GM12891 (cell line): ENCODE results near the gene ANKLE2.

Source experiments
- DNase-seq: peaks from one replicate; pipeline ENCODE4 v3.0.0; 2011; ENCODE audit warnings: low spot score; ENCODE audit not compliant: insufficient read length
- FAIRE-seq: peaks from 2 replicates; lab custom pipeline; 2011; peaks lifted over from hg19 to GRCh38; lab: Jason Lieb, UNC
- PAX5 ChIP-seq: IDR thresholded peaks from 2 replicates; pipeline ENCODE4 v1.6.1; 2011; ENCODE audit warnings: low read length, moderate library complexity, mild to moderate bottlenecking; ENCODE audit not compliant: insufficient read depth, severe bottlenecking
- POLR2A ChIP-seq: IDR thresholded peaks from 2 replicates; pipeline ENCODE4 v1.6.1; 2011; ENCODE audit warnings: low read depth, low read length, control low read depth
- POLR2AphosphoS5 ChIP-seq: IDR thresholded peaks from 2 replicates; pipeline ENCODE4 v1.6.1; 2011; ENCODE audit warnings: low read depth, low read length, control low read depth
- POU2F2 ChIP-seq: IDR thresholded peaks from 2 replicates; pipeline ENCODE4 v1.6.1; 2011; ENCODE audit warnings: low read depth, mild to moderate bottlenecking, control low read depth, low read length, moderate library complexity
- SPI1 ChIP-seq: IDR thresholded peaks from 2 replicates; pipeline ENCODE4 v1.6.1; 2011; ENCODE audit warnings: low read depth, low read length, control low read depth
- TAF1 ChIP-seq: IDR thresholded peaks from 2 replicates; pipeline ENCODE4 v1.6.1; 2011; ENCODE audit warnings: low read depth, low read length, control low read depth

ANKLE2 gene

GRCh38 chr12:132716356-132716755 is 45.3 kb downstream of the ANKLE2 start:
- TF ChIP-seq POLR2A (no peak), SPI1 (no peak), POLR2AphosphoS5 (no peak), TAF1 (no peak), POU2F2 (no peak), PAX5 (no peak)
- FAIRE-seq: no peak
- DNase-seq: no peak

DNA sequence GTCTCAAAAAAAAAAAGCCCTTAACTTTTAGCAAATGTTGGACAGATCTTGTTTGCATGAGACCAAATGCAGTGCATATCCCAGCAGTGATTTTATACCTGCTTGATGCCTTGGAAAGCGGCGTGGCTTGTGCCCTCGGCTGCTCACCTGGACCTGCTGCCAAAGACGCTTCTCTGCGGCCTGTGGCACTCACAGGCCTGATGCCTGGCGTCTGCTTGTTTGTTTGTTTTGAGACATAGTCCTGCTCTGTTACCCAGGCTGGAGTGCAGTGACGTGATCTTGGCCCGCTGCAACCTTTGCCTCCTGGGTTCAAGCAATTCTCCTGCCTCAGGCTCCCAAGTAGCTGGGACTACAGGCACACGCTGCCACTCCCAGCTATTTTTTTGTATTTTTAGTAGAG is 45.8 kb downstream of the ANKLE2 start:
- TF ChIP-seq POU2F2 (no peak), POLR2A (no peak), POLR2AphosphoS5 (no peak), SPI1 (no peak), TAF1 (no peak), PAX5 (no peak)
- FAIRE-seq (no peak), DNase-seq (no peak)

- FAIRE-seq (no peak), DNase-seq (no peak)
- TF ChIP-seq PAX5 (no peak), POU2F2 (no peak), POLR2AphosphoS5 (no peak), TAF1 (no peak), SPI1 (no peak), POLR2A (no peak)
Observed at GRCh38 chr12:132713123-132713522, 48.5 kb downstream of the ANKLE2 start.

- FAIRE-seq: no peak
- no peak for DNase-seq
- TF ChIP-seq PAX5 (no peak), POU2F2 (no peak), TAF1 (no peak), POLR2A (no peak), POLR2AphosphoS5 (no peak), SPI1 (no peak)
Observed at GRCh38 chr12:132711080-132711843, 50.4 kb downstream of the ANKLE2 start.

- TF ChIP-seq POLR2AphosphoS5 (peak; percentile 79), PAX5 (peak; percentile 89), SPI1 (peak; percentile 53; the same call in 1 of the 2 replicates), POU2F2 (no peak; the same call in 1 of the 2 replicates), TAF1 (no peak), POLR2A (peak; percentile 79)
- FAIRE-seq: peak; percentile 99
- peak; percentile 94 for DNase-seq
Observed at GRCh38 chr12:132710405-132711079, 51.1 kb downstream of the ANKLE2 start, which contains the start of gene PGAM5. TSS of gene PGAM5 (plus strand) at chr12:132710842. CDS start at chr12:132710877, 35 bp downstream.

GRCh38 chr12:132710043-132710404 is 51.6 kb downstream of the ANKLE2 start:
- no peak for TF ChIP-seq POU2F2
- TF ChIP-seq SPI1: no peak
- TF ChIP-seq PAX5: no peak
- TF ChIP-seq POLR2AphosphoS5: no peak; the same call in none of the 2 replicates
- no peak for TF ChIP-seq POLR2A
- no peak for TF ChIP-seq TAF1
- DNase-seq (no peak), FAIRE-seq (no peak)

GRCh38 chr12:132708150-132708549 is 53.5 kb downstream of the ANKLE2 start:
- no peak for TF ChIP-seq POLR2AphosphoS5
- no peak for TF ChIP-seq POLR2A
- no peak for TF ChIP-seq TAF1
- TF ChIP-seq POU2F2: no peak
- TF ChIP-seq SPI1: no peak
- no peak for TF ChIP-seq PAX5
- DNase-seq (no peak), FAIRE-seq (no peak)

- FAIRE-seq (peak; percentile 55), DNase-seq (no peak)
- no peak for TF ChIP-seq PAX5
- no peak for TF ChIP-seq POLR2AphosphoS5
- TF ChIP-seq SPI1: no peak
- no peak for TF ChIP-seq TAF1
- TF ChIP-seq POU2F2: no peak
- no peak for TF ChIP-seq POLR2A
Observed at GRCh38 chr12:132707241-132707640, 54.4 kb downstream of the ANKLE2 start.

DNA sequence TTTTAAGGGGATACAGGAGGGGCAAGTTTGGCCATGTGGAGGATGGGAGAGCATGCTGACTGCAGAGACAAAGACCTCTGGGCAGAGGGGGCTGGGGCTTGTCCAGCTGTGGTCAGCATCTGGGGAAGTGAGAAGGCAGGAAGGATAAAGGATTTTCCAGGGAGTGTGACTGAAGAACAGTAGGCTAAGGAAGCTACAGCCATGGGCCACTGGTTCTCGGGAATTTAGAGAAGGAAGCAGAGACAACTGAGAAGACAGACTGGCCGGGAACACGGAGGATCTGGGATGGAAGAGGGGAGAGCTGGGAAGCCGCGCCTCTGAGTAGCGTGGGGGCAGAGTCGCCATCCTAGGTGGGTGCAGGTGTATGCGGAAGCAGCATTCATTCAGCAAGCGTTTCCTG is 58.0 kb downstream of the ANKLE2 start:
- no peak for TF ChIP-seq POLR2A
- FAIRE-seq (no peak), DNase-seq (no peak)

- DNase-seq (no peak), FAIRE-seq (no peak)
- TF ChIP-seq PAX5 (no peak), SPI1 (no peak), POLR2AphosphoS5 (no peak; the same call in 1 of the 2 replicates), POU2F2 (no peak), TAF1 (no peak), POLR2A (no peak)
Observed at GRCh38 chr12:132702640-132703039, 59.0 kb downstream of the ANKLE2 start.
